Spleen (tissue), 7 donors: ENCODE results near the gene RPS6KA2.

Source experiments
- POLR2A ChIP-seq, 3 donors: fragments of 450-650 bp; IDR thresholded peaks; one replicate each; pipeline ENCODE4 v1.5.1; 2017; ENCODE audit warnings: antibody characterized with exemption in 3 of 3, mild to moderate bottlenecking in 1 of 3
- POLR2AphosphoS5 ChIP-seq, 3 donors: sonication (generic); formaldehyde crosslinking; IDR thresholded peaks; one replicate each; pipeline ENCODE4 v1.5.1; 2017; ENCODE audit warnings: antibody characterized with exemption in 3 of 3
- TF ChIP-seq, protein P1 (sequence below), 11 experiments: fragments of 200-600 bp in 7 of 11; fragments of 450-650 bp in 4 of 11; sonication (generic) in 4 of 11; IDR thresholded peaks in 8 of 11; conservative IDR thresholded peaks in 3 of 11; 1 replicate in 7 of 11; 2 replicates in 4 of 11; pipeline versions ENCODE4 v1.4.0 to v1.8.0; 2016 to 2021; ENCODE audit warnings: antibody characterized with exemption in 11 of 11, inconsistent platforms in 4 of 11, mild to moderate bottlenecking in 1 of 11
- donor health status: DM: no; HTN: no; CAD: no; lungs with moderate emphysema.
- donor health status: DM: no; HTN: no; CAD: no.
- donor health status: DM: no; HTN: no; CAD: no.

GRCh38 chr6:166434336-166434735, 192.7 kb downstream of the RPS6KA2 start:
- TF ChIP-seq, protein P1, sequence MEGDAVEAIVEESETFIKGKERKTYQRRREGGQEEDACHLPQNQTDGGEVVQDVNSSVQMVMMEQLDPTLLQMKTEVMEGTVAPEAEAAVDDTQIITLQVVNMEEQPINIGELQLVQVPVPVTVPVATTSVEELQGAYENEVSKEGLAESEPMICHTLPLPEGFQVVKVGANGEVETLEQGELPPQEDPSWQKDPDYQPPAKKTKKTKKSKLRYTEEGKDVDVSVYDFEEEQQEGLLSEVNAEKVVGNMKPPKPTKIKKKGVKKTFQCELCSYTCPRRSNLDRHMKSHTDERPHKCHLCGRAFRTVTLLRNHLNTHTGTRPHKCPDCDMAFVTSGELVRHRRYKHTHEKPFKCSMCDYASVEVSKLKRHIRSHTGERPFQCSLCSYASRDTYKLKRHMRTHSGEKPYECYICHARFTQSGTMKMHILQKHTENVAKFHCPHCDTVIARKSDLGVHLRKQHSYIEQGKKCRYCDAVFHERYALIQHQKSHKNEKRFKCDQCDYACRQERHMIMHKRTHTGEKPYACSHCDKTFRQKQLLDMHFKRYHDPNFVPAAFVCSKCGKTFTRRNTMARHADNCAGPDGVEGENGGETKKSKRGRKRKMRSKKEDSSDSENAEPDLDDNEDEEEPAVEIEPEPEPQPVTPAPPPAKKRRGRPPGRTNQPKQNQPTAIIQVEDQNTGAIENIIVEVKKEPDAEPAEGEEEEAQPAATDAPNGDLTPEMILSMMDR (IDR thresholded peaks at IDR 0.05 in 8 of 11, conservative IDR thresholded peaks at IDR 0.05 in 3 of 11), result no peak
- no peak for TF ChIP-seq POLR2AphosphoS5 (IDR thresholded peaks at IDR 0.05)
- TF ChIP-seq POLR2A (IDR thresholded peaks at IDR 0.05), result no peak
